ENCODE results near the gene HARS1. TPM values are rescaled to one million over a fixed set of nuclear protein-coding genes. Genes with fewer than 3 reads are reported as not detected.
A peak's percentile ranks its signal among the peaks of the same experiment; 100 is the strongest.

The HARS1 gene
- total and polyA plus RNA-seq, 2 of the 13 experiments (the other 11 are each of a cell fraction or from before 2014, with no cell fraction given), result 36.9 to 66.2 TPM

DNA sequence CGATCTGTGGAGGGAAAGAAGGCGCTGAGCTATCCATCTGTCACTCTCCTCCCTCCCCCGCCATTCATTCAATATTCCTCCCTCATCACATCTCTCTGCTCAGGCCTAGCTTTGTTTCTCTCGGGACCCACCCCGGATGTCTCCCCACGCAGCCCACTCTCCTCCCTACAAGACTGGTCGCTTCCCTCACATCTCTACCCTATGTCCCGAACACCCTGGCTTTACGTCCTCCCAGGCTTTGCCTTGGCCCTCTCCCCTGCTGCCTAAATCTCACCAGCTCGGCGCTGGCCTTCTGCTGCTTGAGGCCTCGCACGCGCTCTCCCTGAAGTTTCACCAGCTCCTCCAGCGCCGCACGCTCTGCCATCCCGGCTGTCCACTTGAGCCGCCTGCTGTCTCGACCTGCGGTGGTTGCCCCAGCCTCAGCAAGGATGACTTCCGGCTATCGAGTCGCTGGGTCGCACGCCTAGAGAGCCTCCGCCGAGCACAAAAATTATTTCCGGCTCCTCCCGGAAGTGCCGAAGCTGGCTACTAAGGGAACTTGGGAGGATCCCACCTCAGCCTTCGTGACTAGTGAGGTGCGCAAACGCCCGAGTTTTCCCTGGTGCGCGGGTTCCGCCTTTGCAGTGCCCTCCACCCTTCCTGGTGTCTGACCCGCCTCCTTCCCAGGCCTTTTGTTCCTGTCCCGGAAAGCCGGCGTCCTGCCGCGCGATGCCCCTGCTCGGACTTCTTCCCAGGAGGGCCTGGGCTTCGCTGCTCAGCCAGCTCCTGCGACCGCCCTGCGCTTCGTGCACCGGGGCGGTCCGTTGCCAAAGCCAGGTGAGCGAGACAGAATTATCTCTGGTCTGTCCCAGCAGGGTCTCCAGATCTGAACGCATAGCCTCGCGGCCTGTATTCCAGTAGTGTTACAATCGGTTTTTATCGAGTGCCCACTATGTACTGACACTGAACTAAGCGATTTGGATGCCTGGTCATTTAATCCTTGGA, at the start of gene HARS1, which contains the start of gene HARS2 (continued):
- TF ChIP-seq, protein P1, sequence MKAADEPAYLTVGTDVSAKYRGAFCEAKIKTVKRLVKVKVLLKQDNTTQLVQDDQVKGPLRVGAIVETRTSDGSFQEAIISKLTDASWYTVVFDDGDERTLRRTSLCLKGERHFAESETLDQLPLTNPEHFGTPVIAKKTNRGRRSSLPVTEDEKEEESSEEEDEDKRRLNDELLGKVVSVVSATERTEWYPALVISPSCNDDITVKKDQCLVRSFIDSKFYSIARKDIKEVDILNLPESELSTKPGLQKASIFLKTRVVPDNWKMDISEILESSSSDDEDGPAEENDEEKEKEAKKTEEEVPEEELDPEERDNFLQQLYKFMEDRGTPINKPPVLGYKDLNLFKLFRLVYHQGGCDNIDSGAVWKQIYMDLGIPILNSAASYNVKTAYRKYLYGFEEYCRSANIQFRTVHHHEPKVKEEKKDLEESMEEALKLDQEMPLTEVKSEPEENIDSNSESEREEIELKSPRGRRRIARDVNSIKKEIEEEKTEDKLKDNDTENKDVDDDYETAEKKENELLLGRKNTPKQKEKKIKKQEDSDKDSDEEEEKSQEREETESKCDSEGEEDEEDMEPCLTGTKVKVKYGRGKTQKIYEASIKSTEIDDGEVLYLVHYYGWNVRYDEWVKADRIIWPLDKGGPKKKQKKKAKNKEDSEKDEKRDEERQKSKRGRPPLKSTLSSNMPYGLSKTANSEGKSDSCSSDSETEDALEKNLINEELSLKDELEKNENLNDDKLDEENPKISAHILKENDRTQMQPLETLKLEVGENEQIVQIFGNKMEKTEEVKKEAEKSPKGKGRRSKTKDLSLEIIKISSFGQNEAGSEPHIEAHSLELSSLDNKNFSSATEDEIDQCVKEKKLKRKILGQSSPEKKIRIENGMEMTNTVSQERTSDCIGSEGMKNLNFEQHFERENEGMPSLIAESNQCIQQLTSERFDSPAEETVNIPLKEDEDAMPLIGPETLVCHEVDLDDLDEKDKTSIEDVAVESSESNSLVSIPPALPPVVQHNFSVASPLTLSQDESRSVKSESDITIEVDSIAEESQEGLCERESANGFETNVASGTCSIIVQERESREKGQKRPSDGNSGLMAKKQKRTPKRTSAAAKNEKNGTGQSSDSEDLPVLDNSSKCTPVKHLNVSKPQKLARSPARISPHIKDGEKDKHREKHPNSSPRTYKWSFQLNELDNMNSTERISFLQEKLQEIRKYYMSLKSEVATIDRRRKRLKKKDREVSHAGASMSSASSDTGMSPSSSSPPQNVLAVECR (CRISPR knock-in tag; IDR thresholded peaks at IDR 0.05; ENCODE audit: borderline replicate concordance), result peak; percentile 98
- TF ChIP-seq NFKBIZ (CRISPR knock-in tag; IDR thresholded peaks at IDR 0.05), result peak; percentile 26; the same call in 1 of the 2 replicates
- no peak for TF ChIP-seq ZBTB21 (CRISPR knock-in tag; IDR thresholded peaks at IDR 0.05)
- TF ChIP-seq SP4 (CRISPR knock-in tag; IDR thresholded peaks at IDR 0.05), result peak; percentile 44; the same call in 1 of the 2 replicates
- TF ChIP-seq, protein P2, sequence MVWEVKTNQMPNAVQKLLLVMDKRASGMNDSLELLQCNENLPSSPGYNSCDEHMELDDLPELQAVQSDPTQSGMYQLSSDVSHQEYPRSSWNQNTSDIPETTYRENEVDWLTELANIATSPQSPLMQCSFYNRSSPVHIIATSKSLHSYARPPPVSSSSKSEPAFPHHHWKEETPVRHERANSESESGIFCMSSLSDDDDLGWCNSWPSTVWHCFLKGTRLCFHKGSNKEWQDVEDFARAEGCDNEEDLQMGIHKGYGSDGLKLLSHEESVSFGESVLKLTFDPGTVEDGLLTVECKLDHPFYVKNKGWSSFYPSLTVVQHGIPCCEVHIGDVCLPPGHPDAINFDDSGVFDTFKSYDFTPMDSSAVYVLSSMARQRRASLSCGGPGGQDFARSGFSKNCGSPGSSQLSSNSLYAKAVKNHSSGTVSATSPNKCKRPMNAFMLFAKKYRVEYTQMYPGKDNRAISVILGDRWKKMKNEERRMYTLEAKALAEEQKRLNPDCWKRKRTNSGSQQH (CRISPR knock-in tag; IDR thresholded peaks at IDR 0.05; ENCODE audit: low read depth), result no peak
- no peak for TF ChIP-seq ZNF20 (CRISPR knock-in tag; IDR thresholded peaks at IDR 0.05)
- TF ChIP-seq, protein P3, sequence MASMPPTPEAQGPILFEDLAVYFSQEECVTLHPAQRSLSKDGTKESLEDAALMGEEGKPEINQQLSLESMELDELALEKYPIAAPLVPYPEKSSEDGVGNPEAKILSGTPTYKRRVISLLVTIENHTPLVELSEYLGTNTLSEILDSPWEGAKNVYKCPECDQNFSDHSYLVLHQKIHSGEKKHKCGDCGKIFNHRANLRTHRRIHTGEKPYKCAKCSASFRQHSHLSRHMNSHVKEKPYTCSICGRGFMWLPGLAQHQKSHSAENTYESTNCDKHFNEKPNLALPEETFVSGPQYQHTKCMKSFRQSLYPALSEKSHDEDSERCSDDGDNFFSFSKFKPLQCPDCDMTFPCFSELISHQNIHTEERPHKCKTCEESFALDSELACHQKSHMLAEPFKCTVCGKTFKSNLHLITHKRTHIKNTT (CRISPR knock-in tag; IDR thresholded peaks at IDR 0.05), result no peak
- peak; percentile 69; the same call in 1 of the 2 replicates for TF ChIP-seq HOXD1 (CRISPR knock-in tag; IDR thresholded peaks at IDR 0.05)
- no peak for TF ChIP-seq ZNF746 (CRISPR knock-in tag; IDR thresholded peaks at IDR 0.05)
- TF ChIP-seq, protein P4, sequence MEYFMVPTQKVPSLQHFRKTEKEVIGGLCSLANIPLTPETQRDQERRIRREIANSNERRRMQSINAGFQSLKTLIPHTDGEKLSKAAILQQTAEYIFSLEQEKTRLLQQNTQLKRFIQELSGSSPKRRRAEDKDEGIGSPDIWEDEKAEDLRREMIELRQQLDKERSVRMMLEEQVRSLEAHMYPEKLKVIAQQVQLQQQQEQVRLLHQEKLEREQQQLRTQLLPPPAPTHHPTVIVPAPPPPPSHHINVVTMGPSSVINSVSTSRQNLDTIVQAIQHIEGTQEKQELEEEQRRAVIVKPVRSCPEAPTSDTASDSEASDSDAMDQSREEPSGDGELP (IDR thresholded peaks at IDR 0.05; ENCODE audit: borderline replicate concordance, low read depth), result no peak
- TF ChIP-seq, protein P5, sequence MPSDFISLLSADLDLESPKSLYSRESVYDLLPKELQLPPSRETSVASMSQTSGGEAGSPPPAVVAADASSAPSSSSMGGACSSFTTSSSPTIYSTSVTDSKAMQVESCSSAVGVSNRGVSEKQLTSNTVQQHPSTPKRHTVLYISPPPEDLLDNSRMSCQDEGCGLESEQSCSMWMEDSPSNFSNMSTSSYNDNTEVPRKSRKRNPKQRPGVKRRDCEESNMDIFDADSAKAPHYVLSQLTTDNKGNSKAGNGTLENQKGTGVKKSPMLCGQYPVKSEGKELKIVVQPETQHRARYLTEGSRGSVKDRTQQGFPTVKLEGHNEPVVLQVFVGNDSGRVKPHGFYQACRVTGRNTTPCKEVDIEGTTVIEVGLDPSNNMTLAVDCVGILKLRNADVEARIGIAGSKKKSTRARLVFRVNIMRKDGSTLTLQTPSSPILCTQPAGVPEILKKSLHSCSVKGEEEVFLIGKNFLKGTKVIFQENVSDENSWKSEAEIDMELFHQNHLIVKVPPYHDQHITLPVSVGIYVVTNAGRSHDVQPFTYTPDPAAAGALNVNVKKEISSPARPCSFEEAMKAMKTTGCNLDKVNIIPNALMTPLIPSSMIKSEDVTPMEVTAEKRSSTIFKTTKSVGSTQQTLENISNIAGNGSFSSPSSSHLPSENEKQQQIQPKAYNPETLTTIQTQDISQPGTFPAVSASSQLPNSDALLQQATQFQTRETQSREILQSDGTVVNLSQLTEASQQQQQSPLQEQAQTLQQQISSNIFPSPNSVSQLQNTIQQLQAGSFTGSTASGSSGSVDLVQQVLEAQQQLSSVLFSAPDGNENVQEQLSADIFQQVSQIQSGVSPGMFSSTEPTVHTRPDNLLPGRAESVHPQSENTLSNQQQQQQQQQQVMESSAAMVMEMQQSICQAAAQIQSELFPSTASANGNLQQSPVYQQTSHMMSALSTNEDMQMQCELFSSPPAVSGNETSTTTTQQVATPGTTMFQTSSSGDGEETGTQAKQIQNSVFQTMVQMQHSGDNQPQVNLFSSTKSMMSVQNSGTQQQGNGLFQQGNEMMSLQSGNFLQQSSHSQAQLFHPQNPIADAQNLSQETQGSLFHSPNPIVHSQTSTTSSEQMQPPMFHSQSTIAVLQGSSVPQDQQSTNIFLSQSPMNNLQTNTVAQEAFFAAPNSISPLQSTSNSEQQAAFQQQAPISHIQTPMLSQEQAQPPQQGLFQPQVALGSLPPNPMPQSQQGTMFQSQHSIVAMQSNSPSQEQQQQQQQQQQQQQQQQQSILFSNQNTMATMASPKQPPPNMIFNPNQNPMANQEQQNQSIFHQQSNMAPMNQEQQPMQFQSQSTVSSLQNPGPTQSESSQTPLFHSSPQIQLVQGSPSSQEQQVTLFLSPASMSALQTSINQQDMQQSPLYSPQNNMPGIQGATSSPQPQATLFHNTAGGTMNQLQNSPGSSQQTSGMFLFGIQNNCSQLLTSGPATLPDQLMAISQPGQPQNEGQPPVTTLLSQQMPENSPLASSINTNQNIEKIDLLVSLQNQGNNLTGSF (CRISPR knock-in tag; IDR thresholded peaks at IDR 0.05), result peak; percentile 87
- TF ChIP-seq ZNF652 (CRISPR knock-in tag; IDR thresholded peaks at IDR 0.05; ENCODE audit: borderline replicate concordance, low read depth), result no peak
- peak; percentile 71 for TF ChIP-seq PTBP1 (IDR thresholded peaks at IDR 0.05; ENCODE audit: low read depth, low read length, poor library complexity, severe bottlenecking)
- peak; percentile 91 for TF ChIP-seq MYC (CRISPR knock-in tag; IDR thresholded peaks at IDR 0.05; ENCODE audit: borderline replicate concordance)
- TF ChIP-seq ZFP62 (CRISPR knock-in tag; IDR thresholded peaks at IDR 0.05), result no peak
